Activated T-cell treated with anti-CD3 and anti-CD28 coated beads, Interleukin-2, amount 50 U/mL, for 48 hours (primary cell): ENCODE data around the gene NT5C3A.
"Not testable (repeated sequence)": the region's sequence is repeated elsewhere in the genome, so short reads cannot be mapped to it uniquely, and the experiment has no call there.

ENCODE experiments used
- DNase-seq, 2 experiments: peaks; one replicate each; pipeline ENCODE4 v3.0.0-alpha.2; 2020

The NT5C3A gene

DNA sequence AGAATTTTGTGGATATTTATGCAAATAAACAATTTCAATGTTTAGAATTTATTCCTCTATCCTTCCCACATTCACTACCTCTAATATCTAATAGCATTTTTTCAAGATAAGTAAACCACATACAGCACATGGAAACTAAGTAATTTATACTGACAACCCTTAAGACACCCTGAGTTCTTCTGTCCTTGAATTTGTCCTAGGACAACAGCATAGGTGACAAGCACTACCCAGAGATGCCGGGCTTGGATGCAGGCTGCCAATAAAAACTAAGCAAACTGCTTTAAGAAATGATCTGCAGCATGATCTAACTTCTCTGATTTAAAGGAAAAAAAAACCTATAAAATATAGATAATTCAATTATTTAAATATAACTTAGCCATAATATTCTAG is 22.7 kb downstream of the NT5C3A start:
- no peak for DNase-seq

DNA sequence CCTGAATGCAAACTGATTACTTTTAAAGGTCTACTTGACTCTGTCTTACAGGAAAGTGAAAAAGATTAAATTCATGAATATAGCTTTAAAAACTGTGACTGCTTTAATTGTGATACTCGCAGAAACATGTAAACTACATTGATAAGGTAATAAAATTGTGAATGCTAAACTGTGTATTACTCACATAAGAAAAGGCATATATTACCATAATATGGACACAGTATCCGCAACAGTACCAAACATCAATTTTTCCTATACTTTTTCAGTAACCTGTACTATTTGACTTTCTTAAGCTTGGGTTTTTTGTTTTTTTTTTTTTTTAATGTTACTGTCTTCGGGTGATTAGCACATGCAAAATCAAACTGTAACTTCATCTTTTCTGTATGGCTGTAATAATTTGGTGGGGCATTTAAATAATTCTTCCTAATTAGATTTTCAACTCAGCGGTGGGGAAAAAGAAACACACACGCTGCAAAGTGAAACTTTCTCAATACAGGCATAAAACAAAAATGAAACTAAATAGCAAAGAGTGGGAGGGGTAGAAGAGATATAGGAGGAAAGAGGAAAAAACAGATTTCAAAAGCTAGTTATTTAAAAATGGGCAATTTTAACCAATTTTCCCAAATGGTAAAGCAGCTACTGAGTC is 23.2 kb downstream of the NT5C3A start:
- DNase-seq = no peak

DNA sequence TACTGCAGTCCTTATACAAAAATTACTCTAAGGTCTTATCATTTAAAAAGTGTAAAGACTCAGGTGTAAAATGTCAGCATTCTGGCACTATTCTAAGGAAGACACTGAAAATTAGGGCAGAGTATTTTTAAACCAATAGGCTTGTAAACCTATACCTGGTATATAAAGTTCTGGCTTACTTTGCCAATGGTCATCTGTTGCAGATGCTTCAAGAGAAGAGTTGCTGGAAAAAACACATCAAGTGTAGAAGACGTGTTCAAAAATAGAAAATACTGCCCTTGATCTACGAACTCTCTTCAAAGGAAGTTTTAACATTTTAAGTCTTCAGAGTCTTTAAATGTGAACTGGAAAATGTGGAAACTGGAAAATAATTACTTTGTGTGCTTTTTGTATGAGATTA is 23.9 kb downstream of the NT5C3A start:
- no peak for DNase-seq

DNA sequence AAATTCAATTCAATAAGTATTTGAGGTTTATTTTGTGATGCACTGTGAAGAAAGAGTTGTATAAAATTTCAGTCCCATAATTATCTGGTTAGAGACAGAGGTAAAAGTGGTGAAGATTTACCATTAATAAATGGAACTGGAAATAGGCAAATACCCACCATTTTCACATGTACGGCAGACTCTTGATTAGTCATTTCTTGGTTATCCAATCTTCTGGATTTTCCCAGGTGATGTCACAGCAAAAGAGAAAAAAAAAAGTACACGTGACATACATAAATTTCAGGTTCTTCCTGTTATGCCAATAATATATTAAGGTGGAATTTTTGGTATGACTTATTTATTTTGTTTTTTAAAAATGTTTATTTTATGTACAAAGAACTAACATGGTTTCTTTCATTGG is 26.8 kb downstream of the NT5C3A start:
- no peak for DNase-seq

DNA sequence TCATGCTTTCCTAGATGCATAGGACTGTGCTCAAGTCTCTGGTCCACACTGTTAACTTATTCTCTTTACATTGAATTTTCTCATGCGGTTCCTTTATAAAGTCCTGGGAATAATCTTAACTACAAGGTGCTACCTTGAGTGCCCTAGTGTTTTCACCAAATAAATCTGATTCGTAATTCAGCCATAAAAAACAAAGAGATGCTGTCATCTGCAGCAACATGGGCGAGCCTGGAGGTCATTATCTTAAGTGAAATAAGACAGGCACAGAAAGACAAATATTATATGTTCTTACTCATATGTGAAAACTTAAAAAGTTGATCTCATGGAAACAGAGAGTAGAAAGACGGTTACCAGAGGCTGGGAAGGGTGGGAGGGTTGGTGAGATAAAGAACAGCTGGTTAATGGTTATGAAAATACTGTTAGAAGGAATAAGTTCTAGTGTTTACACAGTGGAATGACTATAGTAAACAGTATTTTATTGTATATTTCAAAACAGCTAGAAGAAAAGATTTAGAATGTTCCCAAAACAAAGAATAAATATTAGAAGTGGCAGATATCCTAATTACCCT is 38.3 kb downstream of the NT5C3A start:
- DNase-seq = no peak

DNA sequence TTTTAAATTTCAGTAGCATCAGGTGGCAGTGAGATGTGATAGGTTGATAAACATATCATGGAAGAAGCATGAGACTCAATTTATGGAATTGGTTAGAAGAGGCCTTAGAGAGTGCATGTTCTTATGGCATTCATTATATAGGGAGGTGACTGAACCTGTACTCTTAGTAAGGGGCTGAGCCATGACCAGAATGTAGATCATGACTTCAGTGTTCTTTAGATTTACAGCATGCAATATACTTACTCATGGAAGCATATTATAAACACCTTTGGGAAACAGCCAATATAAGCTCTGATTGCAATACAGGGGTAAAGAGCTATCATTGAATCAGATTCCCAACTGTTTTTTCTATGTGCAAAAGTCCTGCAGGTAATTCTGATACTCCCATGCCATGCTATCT is 50.2 kb downstream of the NT5C3A start:
- no peak for DNase-seq

- no peak for DNase-seq
Measured at GRCh38 chr7:33009734-33010133, 52.8 kb downstream of the NT5C3A start.

GRCh38 chr7:33005690-33006089 is 56.9 kb downstream of the NT5C3A start:
- DNase-seq = not testable (repeated sequence)

DNA sequence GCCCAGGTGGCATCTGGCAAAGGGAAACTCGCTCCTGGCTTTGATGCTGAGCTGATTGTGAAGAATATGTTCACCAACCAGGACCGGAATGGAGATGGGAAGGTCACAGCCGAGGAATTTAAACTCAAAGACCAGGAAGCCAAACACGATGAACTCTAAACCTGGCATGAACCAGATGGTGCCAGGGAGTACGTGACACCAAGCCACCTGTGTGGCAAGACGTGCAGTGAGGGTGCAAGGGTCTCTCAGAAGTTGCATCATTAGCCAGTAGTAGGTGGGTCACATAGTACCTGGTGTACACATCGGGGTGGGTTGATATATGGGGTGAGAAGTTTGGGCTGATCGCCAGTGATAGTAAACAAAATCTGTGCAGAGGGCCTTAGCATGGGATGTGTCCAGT is 57.4 kb downstream of the NT5C3A start:
- not testable (repeated sequence) for DNase-seq

DNA sequence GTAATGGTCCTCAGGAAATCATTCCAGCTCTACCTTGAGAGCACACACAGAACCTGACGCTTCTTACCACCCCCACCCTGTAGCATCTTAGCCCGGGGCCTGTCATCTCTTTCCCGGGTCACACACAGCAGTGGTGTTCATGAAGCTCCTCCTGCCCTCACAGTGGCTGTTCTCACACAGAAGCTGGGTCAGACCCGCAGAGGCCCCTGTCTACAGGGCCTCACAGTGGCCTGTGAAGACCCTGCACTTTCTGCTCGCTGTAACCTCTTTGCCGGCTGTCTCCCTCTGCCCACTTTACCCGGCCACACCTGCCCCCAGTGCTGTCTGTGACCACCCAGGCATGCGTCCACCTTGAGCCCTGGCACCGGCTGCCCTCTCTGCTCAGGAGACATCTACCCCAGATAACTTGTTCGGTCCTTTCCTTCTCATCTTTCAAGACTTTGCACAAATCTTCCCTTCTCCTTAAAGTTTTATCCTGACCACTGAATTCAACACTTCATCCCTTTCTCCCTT is 58.4 kb downstream of the NT5C3A start:
- DNase-seq = not testable (repeated sequence)

GRCh38 chr7:33003111-33003510 is 59.5 kb downstream of the NT5C3A start:
- DNase-seq = not testable (repeated sequence)

DNA sequence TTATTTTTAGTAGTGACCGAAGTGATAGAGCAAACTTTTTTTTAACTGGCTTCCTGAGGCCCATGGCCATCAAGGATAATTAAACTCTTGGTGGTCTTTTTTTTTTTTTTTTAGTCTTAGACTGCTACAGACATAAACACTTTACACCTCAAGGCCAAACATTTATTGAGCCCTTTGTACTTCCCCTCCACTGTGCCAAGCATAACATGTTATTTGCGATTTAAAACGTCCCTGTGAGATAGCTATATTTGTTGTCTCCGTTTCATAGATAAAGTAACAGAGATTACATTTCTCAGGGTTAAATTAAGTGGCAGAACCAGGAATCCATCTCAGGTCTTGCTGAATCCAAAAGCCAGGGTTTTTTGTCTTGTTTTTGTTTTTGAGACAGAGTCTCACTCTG is 63.2 kb downstream of the NT5C3A start:
- not testable (repeated sequence) for DNase-seq

GRCh38 chr7:32998361-32999171 is 64.0 kb downstream of the NT5C3A start:
- not testable (repeated sequence) for DNase-seq

DNA sequence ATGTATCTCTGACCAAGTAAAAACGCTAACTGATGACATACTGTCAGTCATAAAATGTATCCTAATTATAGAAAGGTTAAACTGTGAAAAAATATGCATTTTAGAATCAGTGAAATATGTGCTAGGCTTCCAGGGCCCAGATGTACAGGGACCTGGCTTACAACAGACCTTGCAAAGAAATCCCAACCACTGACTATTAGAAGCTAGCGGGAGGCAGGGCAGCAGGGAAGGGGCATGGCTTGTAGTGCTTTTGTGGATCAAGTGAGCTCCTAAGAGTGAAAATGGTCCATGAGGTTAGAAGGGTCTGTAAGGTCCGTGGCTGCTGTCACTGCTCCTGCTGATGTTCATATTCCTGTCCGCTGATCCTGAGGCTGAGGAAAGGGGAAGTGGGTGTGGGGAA is 64.6 kb downstream of the NT5C3A start:
- DNase-seq = not testable (repeated sequence)

DNA sequence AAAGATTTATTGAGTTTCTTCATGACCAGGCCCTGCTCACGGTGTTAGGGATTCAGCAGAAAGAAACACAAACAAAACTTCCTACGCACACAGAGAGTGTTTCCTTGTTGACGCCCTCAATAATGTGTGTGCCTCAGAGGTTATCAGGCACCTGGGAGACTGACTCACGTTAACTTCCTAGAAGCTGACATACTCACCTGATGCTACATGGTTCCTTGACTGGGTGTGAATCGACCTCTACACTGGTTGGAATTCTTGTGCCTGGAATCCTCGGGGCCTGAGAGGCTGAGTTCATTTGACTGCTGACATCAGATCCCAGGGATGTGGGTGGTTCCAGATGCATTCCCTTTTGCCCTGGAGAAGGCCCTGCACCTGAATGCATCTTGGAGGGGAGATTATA is 69.8 kb downstream of the NT5C3A start:
- not testable (repeated sequence) for DNase-seq

DNA sequence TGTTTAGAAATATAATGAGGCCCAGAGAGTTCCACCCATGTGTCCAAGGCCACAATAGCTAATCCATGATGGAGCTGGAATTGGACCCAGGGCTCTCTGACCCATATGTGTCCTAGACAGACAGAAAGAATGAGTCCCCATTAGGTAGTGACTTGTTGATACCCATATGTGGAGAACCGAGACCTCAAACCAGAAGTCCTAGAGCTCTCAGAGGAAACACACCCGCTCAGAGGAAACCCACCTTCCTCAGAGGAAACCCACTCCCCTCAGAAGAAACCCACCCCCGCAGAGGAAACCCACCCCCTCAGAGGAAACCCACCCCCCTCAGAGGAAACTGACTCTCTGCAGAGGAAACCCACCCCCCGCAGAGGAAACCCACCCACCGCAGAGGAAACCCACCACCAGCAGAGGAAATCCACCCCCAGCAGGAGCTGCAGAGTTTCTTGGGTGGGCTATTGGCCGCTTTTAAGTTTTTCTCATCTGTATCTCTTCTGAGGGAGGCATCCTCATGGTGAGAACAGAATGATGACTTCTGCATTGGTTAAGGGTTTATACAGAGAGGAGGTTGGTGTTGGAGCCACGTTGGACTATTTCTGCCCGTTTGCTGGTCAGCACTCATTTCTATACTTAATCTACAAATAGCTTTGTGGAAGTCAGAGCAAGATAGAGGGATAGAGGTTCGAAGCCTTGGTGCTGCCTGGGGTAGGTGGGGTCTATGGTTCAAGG is 70.4 kb downstream of the NT5C3A start:
- not testable (repeated sequence) for DNase-seq

DNA sequence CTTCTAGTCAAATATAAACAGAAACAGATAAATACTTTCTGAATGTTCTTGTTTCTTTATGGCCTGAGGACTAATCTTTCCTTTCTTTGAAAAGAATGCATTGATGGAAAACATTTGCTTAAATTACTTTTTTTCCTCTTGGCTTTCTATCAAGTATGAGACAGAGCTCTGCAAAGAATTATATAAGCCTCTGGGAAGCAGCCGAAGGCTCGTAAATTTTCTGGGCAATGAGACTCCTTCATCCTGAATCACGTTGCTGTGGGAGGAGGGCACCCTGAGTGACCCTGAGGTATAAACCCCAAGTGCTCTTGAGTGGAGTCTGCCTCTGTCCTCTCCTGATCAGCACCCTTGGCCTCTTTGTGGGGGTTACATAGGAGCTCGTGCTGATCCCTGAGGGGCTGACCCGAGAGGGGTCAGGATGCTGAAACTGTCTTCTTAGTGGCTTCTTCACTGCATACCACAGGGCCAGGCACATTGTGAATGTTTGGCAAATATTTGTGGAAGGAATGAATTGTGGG is 71.4 kb downstream of the NT5C3A start:
- DNase-seq = not testable (repeated sequence)

GRCh38 chr7:32988148-32988547 is 74.4 kb downstream of the NT5C3A start:
- not testable (repeated sequence) for DNase-seq

DNA sequence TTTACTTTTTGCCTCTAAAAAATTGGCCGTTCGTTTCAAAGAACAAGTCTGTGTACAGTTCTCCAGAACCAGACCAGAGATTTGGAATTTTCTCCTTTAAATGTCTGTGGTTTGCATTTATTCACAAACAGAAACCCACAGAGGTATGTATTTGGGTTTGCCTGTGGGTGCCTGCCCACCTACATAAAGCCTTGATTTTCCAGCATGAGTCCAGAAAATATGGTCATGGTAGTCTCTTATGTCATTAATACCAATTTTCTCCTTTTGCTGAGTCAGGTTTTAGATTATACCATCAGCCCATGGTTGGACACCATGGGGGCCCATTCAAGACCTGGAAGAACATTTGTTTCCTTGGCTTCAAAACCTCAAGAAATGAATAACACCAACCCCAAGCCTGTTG is 82.7 kb downstream of the NT5C3A start:
- DNase-seq = not testable (repeated sequence)

- not testable (repeated sequence) for DNase-seq
Measured at GRCh38 chr7:32979246-32979645, 83.3 kb downstream of the NT5C3A start.

DNA sequence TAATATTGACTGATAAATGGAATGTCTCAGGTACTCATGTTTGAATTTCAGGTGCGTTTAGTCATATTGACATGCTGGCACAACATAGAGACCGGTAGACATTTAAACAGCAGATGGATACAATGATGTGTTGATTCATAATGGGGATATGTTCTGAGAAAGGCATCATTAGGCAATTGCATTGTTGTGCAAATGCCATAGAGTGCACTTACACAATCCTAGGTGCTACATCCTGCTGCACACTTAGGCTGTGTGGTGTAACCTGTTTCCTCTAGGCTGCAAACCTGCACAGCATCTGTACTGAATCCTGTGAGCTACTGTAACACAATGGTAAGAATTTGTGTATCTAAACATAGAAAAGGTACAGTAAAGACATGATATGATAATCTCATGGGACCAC is 85.4 kb downstream of the NT5C3A start:
- not testable (repeated sequence) for DNase-seq

- DNase-seq = not testable (repeated sequence)
Measured at GRCh38 chr7:32971967-32972366, 90.6 kb downstream of the NT5C3A start.

- DNase-seq = not testable (repeated sequence)
Measured at GRCh38 chr7:32967268-32967582, 95.4 kb downstream of the NT5C3A start.
